ENCODE data around the gene GUCY2D. TPM values are rescaled to one million over a fixed set of nuclear protein-coding genes. Genes with fewer than 3 reads are reported as not detected.
A peak's percentile ranks its signal among the peaks of the same experiment; 100 is the strongest.

Gene GUCY2D
- total and polyA plus RNA-seq, 3 experiments from 2014 or later, result 0.22 TPM; not detected in 2

GRCh38 chr17:8015957-8016631, 13.7 kb downstream of the GUCY2D start:
- peak overlapping the region; percentile 51 for H3K4me3 ChIP-seq (ENCODE audit: low read length)
- H3K36me3 ChIP-seq (ENCODE audit: insufficient read depth, low read length), result no peaks in the 10 kb centered on the region
- H3K36me3 Mint-ChIP-seq, result no peaks in the 10 kb centered on the region
- H3K27ac ChIP-seq (ENCODE audit: low read depth, low read length), result no peak overlapping the region
- peak in 1 of 5 donors; percentile 12 for DNase-seq
- H3K4me1 ChIP-seq (ENCODE audit: insufficient read depth, low read length), result no peaks in the 10 kb centered on the region
- peak overlapping the region; percentile 64 to 82 (median 75) for H3K4me3 Mint-ChIP-seq
- H3K4me1 Mint-ChIP-seq, result peaks cover 6 to 9% (median 7%) of the 10 kb centered on the region in 3 donors
- ChIA-PET POLR2A (interaction anchor here (0.6 kb wide), 1 partner anchor 35 kb away, joined by 4 read pairs; no protein-coding TSS in a partner anchor), CTCF (interaction anchor here (2.0 kb wide), 1 partner anchor 26 kb away, joined by 5 read pairs; no protein-coding TSS in a partner anchor)
- peaks cover 6 to 55% of the 10 kb centered on the region in 2 donors for H3K27me3 Mint-ChIP-seq
- no peaks in the 10 kb centered on the region for H3K9me3 Mint-ChIP-seq
- no peaks in the 10 kb centered on the region for H3K9me3 ChIP-seq (ENCODE audit: low read length)
- peaks cover 13% of the 10 kb centered on the region for H3K27me3 ChIP-seq (ENCODE audit: insufficient read depth, low read length, poor library complexity, severe bottlenecking)
- H3K27ac Mint-ChIP-seq, result no peak overlapping the region

GRCh38 chr17:8016632-8017424, 14.4 kb downstream of the GUCY2D start:
- CTCF ChIA-PET, result interaction anchor here (1.8 to 2.2 kb wide), 3 partner anchors 15 to 27 kb away, joined by 4 to 5 read pairs (median 5); partner anchors contain the start of gene GUCY2D
- POLR2A ChIA-PET, result interaction anchor here (0.6 kb wide), 1 partner anchor 35 kb away, joined by 4 read pairs; no protein-coding TSS in a partner anchor
- no peaks in the 10 kb centered on the region for H3K9me3 ChIP-seq (ENCODE audit: low read length)
- Mint-ChIP-seq H3K36me3 (peaks cover 0 to 2% (median 0%) of the 10 kb centered on the region in 3 donors), H3K4me3 (peak overlapping the region; percentile 64 to 82 (median 75)), H3K4me1 (peaks cover 6 to 9% (median 7%) of the 10 kb centered on the region in 3 donors), H3K27me3 (peaks cover 6 to 62% of the 10 kb centered on the region in 2 donors), H3K9me3 (no peaks in the 10 kb centered on the region), H3K27ac (peak overlapping the region in 3 of 8 donors; percentile 11 to 61 (median 26))
- peak overlapping the region; percentile 51 for H3K4me3 ChIP-seq (ENCODE audit: low read length)
- no peaks in the 10 kb centered on the region for H3K4me1 ChIP-seq (ENCODE audit: insufficient read depth, low read length)
- no peak overlapping the region for H3K27ac ChIP-seq (ENCODE audit: low read depth, low read length)
- DNase-seq, result peak in 2 of 5 donors; percentile 21 to 33
- H3K36me3 ChIP-seq (ENCODE audit: insufficient read depth, low read length), result no peaks in the 10 kb centered on the region
- peaks cover 13% of the 10 kb centered on the region for H3K27me3 ChIP-seq (ENCODE audit: insufficient read depth, low read length, poor library complexity, severe bottlenecking)

- peaks cover 13% of the 10 kb centered on the region for H3K27me3 ChIP-seq (ENCODE audit: insufficient read depth, low read length, poor library complexity, severe bottlenecking)
- Mint-ChIP-seq H3K27ac (peak overlapping the region in 2 of 8 donors; percentile 50 to 57), H3K36me3 (peaks cover 0 to 2% (median 0%) of the 10 kb centered on the region in 3 donors), H3K4me1 (peaks cover 6 to 9% (median 6%) of the 10 kb centered on the region in 3 donors), H3K27me3 (peaks cover 8 to 58% of the 10 kb centered on the region in 2 donors), H3K9me3 (no peaks in the 10 kb centered on the region), H3K4me3 (no peak overlapping the region)
- ChIA-PET CTCF (interaction anchor here (2.2 kb wide), 1 partner anchor 23 kb away, joined by 5 read pairs; no protein-coding TSS in a partner anchor), POLR2A (no interaction called here)
- no peaks in the 10 kb centered on the region for H3K4me1 ChIP-seq (ENCODE audit: insufficient read depth, low read length)
- no peak for DNase-seq
- H3K9me3 ChIP-seq (ENCODE audit: low read length), result no peaks in the 10 kb centered on the region
- no peaks in the 10 kb centered on the region for H3K36me3 ChIP-seq (ENCODE audit: insufficient read depth, low read length)
- no peak overlapping the region for H3K4me3 ChIP-seq (ENCODE audit: low read length)
- no peak overlapping the region for H3K27ac ChIP-seq (ENCODE audit: low read depth, low read length)
Measured at GRCh38 chr17:8018436-8018835, 16.0 kb downstream of the GUCY2D start.

DNA sequence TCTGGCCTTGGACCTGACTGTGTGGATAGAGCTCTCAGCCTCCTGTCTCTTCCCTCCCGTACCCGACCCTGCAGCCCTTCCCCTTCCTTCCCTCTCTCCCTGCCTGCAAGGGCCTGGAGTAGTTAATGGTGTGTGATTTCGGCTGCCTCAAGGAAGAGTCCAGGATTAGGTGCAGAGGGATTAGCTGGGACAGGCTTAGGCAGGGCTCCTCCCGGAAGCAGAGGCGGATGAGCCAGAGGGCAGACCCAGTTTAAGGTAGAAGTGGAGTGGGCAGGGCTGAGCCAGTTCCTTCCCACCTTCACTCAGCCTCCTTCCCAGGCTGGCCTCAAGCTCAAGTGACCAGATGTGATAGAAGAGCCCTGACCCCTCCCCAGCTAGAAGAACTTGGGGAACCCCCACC, 16.8 kb downstream of the GUCY2D start:
- CTCF ChIA-PET, result interaction anchor here (1.0 to 2.2 kb wide), 3 partner anchors 9 to 29 kb away, joined by 4 to 5 read pairs (median 4); no protein-coding TSS in a partner anchor

GRCh38 chr17:8019665-8020650, 17.5 kb downstream of the GUCY2D start:
- Mint-ChIP-seq H3K27me3 (peaks cover 8 to 50% of the 10 kb centered on the region in 2 donors), H3K4me1 (peaks cover 6 to 9% (median 6%) of the 10 kb centered on the region in 3 donors), H3K27ac (peak overlapping the region in 1 of 8 donors; percentile 56), H3K4me3 (no peak overlapping the region), H3K9me3 (no peaks in the 10 kb centered on the region), H3K36me3 (peaks cover 0 to 2% (median 0%) of the 10 kb centered on the region in 3 donors)
- CTCF ChIA-PET, result interaction anchor here (1.0 to 2.1 kb wide), 3 partner anchors 8 to 30 kb away, joined by 4 to 5 read pairs (median 4); no protein-coding TSS in a partner anchor
- no peaks in the 10 kb centered on the region for H3K4me1 ChIP-seq (ENCODE audit: insufficient read depth, low read length)
- no peaks in the 10 kb centered on the region for H3K36me3 ChIP-seq (ENCODE audit: insufficient read depth, low read length)
- no peak overlapping the region for H3K27ac ChIP-seq (ENCODE audit: low read depth, low read length)
- H3K4me3 ChIP-seq (ENCODE audit: low read length), result no peak overlapping the region
- H3K27me3 ChIP-seq (ENCODE audit: insufficient read depth, low read length, poor library complexity, severe bottlenecking), result peaks cover 13% of the 10 kb centered on the region
- no peaks in the 10 kb centered on the region for H3K9me3 ChIP-seq (ENCODE audit: low read length)
- DNase-seq, result no peak
- POLR2A ChIA-PET, result no interaction called here

More for the DNA sequence above, 16.8 kb downstream of the GUCY2D start:
- Mint-ChIP-seq H3K9me3 (no peaks in the 10 kb centered on the region), H3K27me3 (peaks cover 8 to 51% of the 10 kb centered on the region in 2 donors), H3K27ac (no peak overlapping the region), H3K4me3 (no peak overlapping the region), H3K36me3 (peaks cover 0 to 2% (median 0%) of the 10 kb centered on the region in 3 donors), H3K4me1 (peaks cover 6 to 9% (median 6%) of the 10 kb centered on the region in 3 donors)
- Histone ChIP-seq H3K27ac (ENCODE audit: low read depth, low read length) (no peak overlapping the region), H3K9me3 (ENCODE audit: low read length) (no peaks in the 10 kb centered on the region), H3K4me1 (ENCODE audit: insufficient read depth, low read length) (no peaks in the 10 kb centered on the region), H3K27me3 (ENCODE audit: insufficient read depth, low read length, poor library complexity, severe bottlenecking) (peaks cover 13% of the 10 kb centered on the region), H3K4me3 (ENCODE audit: low read length) (no peak overlapping the region), H3K36me3 (ENCODE audit: insufficient read depth, low read length) (no peaks in the 10 kb centered on the region)
- DNase-seq, result no peak
- POLR2A ChIA-PET, result no interaction called here

- Mint-ChIP-seq H3K9me3 (no peaks in the 10 kb centered on the region), H3K27ac (peak overlapping the region in 1 of 8 donors; percentile 65), H3K27me3 (peaks cover 6 to 46% of the 10 kb centered on the region in 2 donors), H3K4me1 (peaks cover 6 to 9% (median 6%) of the 10 kb centered on the region in 3 donors), H3K4me3 (no peak overlapping the region), H3K36me3 (peaks cover 0 to 2% (median 0%) of the 10 kb centered on the region in 3 donors)
- Histone ChIP-seq H3K27ac (ENCODE audit: low read depth, low read length) (no peak overlapping the region), H3K27me3 (ENCODE audit: insufficient read depth, low read length, poor library complexity, severe bottlenecking) (peaks cover 13% of the 10 kb centered on the region), H3K4me3 (ENCODE audit: low read length) (no peak overlapping the region), H3K9me3 (ENCODE audit: low read length) (no peaks in the 10 kb centered on the region), H3K36me3 (ENCODE audit: insufficient read depth, low read length) (no peaks in the 10 kb centered on the region), H3K4me1 (ENCODE audit: insufficient read depth, low read length) (no peaks in the 10 kb centered on the region)
- DNase-seq, result no peak
- CTCF ChIA-PET, result interaction anchor here (1.8 to 2.1 kb wide), 2 partner anchors 11 to 31 kb away, joined by 4 to 5 read pairs; no protein-coding TSS in a partner anchor
- POLR2A ChIA-PET, result no interaction called here
Measured at GRCh38 chr17:8020776-8021564, 18.6 kb downstream of the GUCY2D start.

Measured in CD8-positive, alpha-beta memory T cell (primary cell).